Measurements from ENCODE around the gene TIMP1.

The TIMP1 gene

DNA sequence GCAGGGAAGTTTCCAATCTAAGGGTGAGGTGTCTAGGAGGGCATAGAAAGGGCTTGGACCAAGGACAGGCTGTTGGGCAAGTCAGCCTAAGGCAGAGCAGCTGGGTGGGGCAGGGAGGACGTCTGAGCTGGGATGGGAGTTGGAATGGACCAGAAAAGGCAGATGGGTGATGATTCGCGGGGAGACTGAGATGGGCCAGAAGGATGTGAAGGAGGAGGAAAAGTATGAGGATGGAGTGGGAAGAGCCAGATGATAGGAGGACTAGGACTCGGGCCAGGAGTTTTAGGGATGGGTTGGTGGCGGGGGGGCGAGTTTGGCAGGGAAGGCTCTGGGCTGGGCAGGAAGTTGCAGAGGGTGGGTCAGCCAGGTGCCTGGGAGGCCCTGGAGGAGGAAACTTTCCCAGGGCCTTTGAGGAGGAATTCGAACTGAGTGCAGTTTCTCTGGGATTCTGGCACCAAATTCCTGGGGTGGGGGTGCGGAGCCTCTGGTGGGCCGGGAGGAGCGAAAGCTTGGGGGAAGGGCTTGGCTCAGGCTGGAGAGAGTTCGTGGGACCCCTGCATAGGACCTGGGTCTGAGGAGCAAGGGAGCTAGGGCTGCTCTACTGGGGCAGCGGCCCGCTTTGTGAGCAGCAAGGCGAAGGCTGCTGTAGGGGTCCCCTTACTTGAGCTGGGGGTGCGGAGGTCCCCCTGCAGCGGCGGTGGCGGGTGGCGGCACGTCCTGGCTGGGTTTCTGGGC lies 8.7 kb upstream of the TIMP1 start:
- H3K9me3 ChIP-seq (ENCODE audit: control insufficient read depth in 1 of 2, low read length in 2 of 2): no peaks in the 10 kb centered on the region
- H3K27me3 ChIP-seq (ENCODE audit: control insufficient read depth in 1 of 2, insufficient read depth in 2 of 2, low read length in 2 of 2): no peaks in the 10 kb centered on the region
- peak overlapping the region in 1 of 2 donors; percentile 28 for H3K4me3 ChIP-seq (ENCODE audit: low read depth in 1 of 2, low read length in 2 of 2)
- H3K4me1 ChIP-seq (ENCODE audit: control insufficient read depth in 1 of 2, insufficient read depth in 2 of 2, low read length in 2 of 2): peaks cover 6 to 8% of the 10 kb centered on the region in 2 donors
- peaks cover 6 to 29% of the 10 kb centered on the region in 2 donors for H3K36me3 ChIP-seq (ENCODE audit: control insufficient read depth in 1 of 2, insufficient read depth in 2 of 2, low read length in 2 of 2)
- no peak overlapping the region for H3K27ac ChIP-seq (ENCODE audit: low read depth, low read length)
- H3K9ac ChIP-seq (ENCODE audit: low read depth in 1 of 2, low read length in 2 of 2): no peak overlapping the region

DNA sequence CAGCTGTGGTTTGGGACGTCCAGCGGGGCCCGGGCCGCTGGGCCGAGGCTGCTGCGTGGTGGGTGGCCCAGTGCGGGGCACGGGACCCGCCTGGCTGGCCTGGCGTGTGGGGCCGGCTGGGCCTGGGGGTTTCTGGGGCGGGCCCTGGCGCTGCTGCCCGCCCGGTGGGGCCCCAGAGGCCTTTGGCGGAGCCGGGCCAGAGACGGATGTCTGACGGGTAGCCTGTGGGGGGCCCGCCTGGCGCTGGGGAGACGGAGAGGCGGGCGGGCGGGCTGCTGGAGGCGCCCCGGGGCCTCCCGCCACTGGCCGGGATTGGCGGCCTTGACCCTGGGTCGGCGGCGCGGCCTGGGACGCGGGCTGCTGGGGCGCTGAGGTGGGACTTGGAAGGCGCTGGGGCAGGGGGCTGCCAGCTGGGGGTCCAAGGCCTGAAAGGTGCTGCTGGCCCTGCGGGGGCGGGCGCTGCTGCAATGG lies 8.1 kb upstream of the TIMP1 start:
- no peaks in the 10 kb centered on the region for H3K9me3 ChIP-seq (ENCODE audit: control insufficient read depth in 1 of 2, low read length in 2 of 2)
- no peaks in the 10 kb centered on the region for H3K27me3 ChIP-seq (ENCODE audit: control insufficient read depth in 1 of 2, insufficient read depth in 2 of 2, low read length in 2 of 2)
- peaks cover 8% of the 10 kb centered on the region in 2 donors for H3K4me1 ChIP-seq (ENCODE audit: control insufficient read depth in 1 of 2, insufficient read depth in 2 of 2, low read length in 2 of 2)
- no peak overlapping the region for H3K27ac ChIP-seq (ENCODE audit: low read depth, low read length)
- no peak overlapping the region for H3K4me3 ChIP-seq (ENCODE audit: low read depth in 1 of 2, low read length in 2 of 2)
- no peak overlapping the region for H3K9ac ChIP-seq (ENCODE audit: low read depth in 1 of 2, low read length in 2 of 2)
- peaks cover 6 to 24% of the 10 kb centered on the region in 2 donors for H3K36me3 ChIP-seq (ENCODE audit: control insufficient read depth in 1 of 2, insufficient read depth in 2 of 2, low read length in 2 of 2)

DNA sequence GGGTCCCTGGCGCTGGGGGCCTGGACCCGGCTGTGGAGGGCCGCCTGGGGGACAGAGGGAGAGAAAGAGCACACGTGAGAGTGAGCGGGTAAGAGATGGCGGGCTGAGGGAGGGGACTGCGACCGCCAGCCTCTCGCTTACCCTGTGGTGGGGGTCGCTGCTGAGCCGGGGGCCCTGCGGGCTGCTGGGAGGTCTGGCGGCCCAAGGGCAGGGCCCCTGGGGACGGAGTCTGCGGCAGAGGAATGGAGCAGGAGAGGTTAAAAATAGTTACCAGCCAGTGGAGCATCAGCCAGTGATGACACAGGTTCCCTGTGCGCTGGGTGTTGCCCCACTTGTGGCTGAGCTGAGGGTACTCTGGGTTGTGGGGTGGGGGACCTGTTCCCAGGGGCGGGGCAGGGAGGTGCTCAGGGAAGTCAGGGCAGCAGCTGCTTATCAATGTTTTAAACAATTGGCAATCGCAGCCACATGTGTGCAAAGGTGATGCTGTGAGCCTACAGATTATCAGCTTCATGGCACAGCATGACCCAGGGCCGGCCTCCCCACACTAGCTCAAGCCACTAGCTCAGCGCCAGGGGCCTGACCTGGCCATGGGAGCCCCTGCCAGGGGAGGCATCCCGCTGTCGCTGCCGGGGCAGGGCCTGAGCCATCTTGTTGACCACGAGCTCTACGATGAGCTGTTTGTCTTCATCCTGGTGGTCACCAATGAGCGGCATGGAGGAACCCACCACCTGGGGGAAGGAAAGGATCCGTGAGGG lies 7.5 kb upstream of the TIMP1 start:
- Histone ChIP-seq H3K4me1 (ENCODE audit: control insufficient read depth in 1 of 2, insufficient read depth in 2 of 2, low read length in 2 of 2) (peaks cover 8 to 10% of the 10 kb centered on the region in 2 donors), H3K9me3 (ENCODE audit: control insufficient read depth in 1 of 2, low read length in 2 of 2) (no peaks in the 10 kb centered on the region), H3K36me3 (ENCODE audit: control insufficient read depth in 1 of 2, insufficient read depth in 2 of 2, low read length in 2 of 2) (peaks cover 6 to 18% of the 10 kb centered on the region in 2 donors), H3K27me3 (ENCODE audit: control insufficient read depth in 1 of 2, insufficient read depth in 2 of 2, low read length in 2 of 2) (no peaks in the 10 kb centered on the region), H3K27ac (ENCODE audit: low read depth, low read length) (no peak overlapping the region), H3K9ac (ENCODE audit: low read depth in 1 of 2, low read length in 2 of 2) (no peak overlapping the region), H3K4me3 (ENCODE audit: low read depth in 1 of 2, low read length in 2 of 2) (no peak overlapping the region)

DNA sequence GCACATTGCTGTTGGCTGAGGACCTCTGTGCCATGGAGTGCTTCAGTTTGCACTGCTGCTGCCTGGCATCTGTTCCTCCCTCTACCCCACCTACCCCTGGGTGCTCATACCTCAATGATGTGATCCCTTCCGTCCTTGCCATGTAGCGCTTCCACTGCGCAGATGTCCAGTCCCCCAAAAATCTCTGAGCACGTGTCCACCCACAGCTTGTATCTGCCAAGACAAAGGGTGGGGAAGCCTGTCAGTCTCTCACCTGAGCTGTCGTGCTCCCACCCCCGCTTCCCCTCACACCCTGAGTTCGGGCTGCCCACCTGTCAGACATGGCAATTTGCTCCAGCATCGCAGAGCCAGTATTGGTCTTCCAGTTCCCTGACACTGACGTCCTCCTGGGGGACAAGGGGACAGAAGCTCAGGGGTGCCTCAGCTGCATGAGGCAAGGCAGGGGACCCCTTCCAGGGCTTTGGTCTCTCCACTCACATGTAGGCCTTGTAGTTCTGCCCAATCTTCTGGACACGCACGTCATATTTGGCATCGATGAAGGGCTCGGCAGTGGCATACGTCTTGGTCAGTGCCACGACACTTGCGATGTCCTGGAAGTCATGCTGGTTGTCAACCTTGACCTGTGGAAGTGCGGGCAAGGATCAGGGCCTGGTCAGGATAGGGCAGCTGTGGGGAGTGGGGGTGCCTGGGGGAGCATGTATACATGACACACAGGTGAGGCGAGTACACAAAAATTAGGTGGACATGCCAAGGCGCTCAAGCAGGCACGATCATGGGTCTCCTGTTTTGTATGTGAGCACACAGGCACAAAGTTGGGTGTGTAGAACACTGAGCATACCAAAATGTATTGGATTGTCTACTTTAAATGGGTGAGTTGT lies 6.0 kb upstream of the TIMP1 start:
- Histone ChIP-seq H3K9ac (ENCODE audit: low read depth in 1 of 2, low read length in 2 of 2) (no peak overlapping the region), H3K27me3 (ENCODE audit: control insufficient read depth in 1 of 2, insufficient read depth in 2 of 2, low read length in 2 of 2) (no peaks in the 10 kb centered on the region), H3K36me3 (ENCODE audit: control insufficient read depth in 1 of 2, insufficient read depth in 2 of 2, low read length in 2 of 2) (peaks cover 6 to 8% of the 10 kb centered on the region in 2 donors), H3K4me3 (ENCODE audit: low read depth in 1 of 2, low read length in 2 of 2) (no peak overlapping the region), H3K4me1 (ENCODE audit: control insufficient read depth in 1 of 2, insufficient read depth in 2 of 2, low read length in 2 of 2) (peaks cover 8 to 10% of the 10 kb centered on the region in 2 donors), H3K27ac (ENCODE audit: low read depth, low read length) (no peak overlapping the region), H3K9me3 (ENCODE audit: control insufficient read depth in 1 of 2, low read length in 2 of 2) (no peaks in the 10 kb centered on the region)

DNA sequence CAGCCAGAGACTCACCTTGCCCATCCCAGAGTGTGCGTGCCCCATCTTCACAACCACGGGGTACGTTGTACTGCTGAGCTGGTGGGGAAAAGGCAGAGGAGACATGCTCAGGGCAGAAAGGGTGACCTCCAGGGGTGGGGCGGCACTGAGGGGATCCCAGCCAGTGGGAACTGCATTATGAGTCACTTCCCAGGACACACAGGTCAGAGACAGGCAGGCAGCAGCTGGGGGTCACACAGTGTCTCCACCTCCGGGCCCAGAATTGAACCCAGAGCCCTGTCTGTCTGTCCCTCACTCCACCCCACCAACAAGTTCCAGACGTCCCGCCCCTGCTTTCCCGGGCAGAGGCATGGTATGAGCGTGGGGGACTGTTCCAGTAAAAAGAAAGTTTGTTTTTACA lies 4.8 kb upstream of the TIMP1 start:
- H3K27ac ChIP-seq (ENCODE audit: low read depth, low read length): no peak overlapping the region
- no peaks in the 10 kb centered on the region for H3K36me3 ChIP-seq (ENCODE audit: control insufficient read depth in 1 of 2, insufficient read depth in 2 of 2, low read length in 2 of 2)
- no peaks in the 10 kb centered on the region for H3K9me3 ChIP-seq (ENCODE audit: control insufficient read depth in 1 of 2, low read length in 2 of 2)
- H3K9ac ChIP-seq (ENCODE audit: low read depth in 1 of 2, low read length in 2 of 2): no peak overlapping the region
- no peak overlapping the region for H3K4me3 ChIP-seq (ENCODE audit: low read depth in 1 of 2, low read length in 2 of 2)
- no peaks in the 10 kb centered on the region for H3K27me3 ChIP-seq (ENCODE audit: control insufficient read depth in 1 of 2, insufficient read depth in 2 of 2, low read length in 2 of 2)
- peaks cover 8 to 10% of the 10 kb centered on the region in 2 donors for H3K4me1 ChIP-seq (ENCODE audit: control insufficient read depth in 1 of 2, insufficient read depth in 2 of 2, low read length in 2 of 2)

DNA sequence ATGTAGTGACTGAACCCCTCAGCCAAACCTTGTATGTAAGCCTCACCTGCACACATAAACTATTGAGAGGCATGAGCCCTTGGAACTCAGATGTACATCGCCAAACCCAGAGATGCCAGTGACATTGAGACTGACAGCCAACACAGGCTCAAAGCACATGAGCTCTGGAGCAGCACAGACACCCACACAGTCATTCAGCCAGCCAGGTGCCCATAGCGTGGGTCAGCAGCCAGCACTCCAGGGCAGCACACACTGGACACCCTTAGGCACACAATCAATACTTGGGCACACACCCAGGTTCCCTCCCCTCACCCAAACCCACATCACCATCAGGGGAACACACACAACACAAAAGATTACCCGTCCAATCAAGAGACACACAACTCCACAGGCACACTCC lies 4.3 kb upstream of the TIMP1 start:
- Histone ChIP-seq H3K4me3 (ENCODE audit: low read depth in 1 of 2, low read length in 2 of 2) (no peak overlapping the region), H3K4me1 (ENCODE audit: control insufficient read depth in 1 of 2, insufficient read depth in 2 of 2, low read length in 2 of 2) (peaks cover 8 to 10% of the 10 kb centered on the region in 2 donors), H3K36me3 (ENCODE audit: control insufficient read depth in 1 of 2, insufficient read depth in 2 of 2, low read length in 2 of 2) (no peaks in the 10 kb centered on the region), H3K27me3 (ENCODE audit: control insufficient read depth in 1 of 2, insufficient read depth in 2 of 2, low read length in 2 of 2) (no peaks in the 10 kb centered on the region), H3K9ac (ENCODE audit: low read depth in 1 of 2, low read length in 2 of 2) (no peak overlapping the region), H3K9me3 (ENCODE audit: control insufficient read depth in 1 of 2, low read length in 2 of 2) (no peaks in the 10 kb centered on the region), H3K27ac (ENCODE audit: low read depth, low read length) (no peak overlapping the region)

DNA sequence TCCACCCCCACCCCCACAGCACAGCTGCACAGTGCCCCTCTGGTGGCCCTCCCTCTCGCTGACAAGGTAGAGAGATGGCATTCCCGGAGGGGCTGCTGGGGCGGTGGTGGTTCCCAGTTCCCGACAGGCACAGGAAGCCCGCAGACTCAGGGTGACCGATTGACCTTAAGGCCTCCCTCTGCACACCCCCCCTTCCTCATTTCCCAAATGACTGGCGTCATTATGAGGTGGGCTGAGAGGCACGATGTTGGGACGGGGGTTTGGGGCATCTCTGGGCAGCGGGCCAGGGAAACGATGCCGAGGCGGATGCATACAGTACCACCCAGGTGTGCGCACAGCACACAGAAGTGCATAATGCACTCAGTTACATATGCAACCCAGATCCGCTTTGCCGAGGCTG lies 3.5 kb upstream of the TIMP1 start:
- no peak overlapping the region for H3K4me3 ChIP-seq (ENCODE audit: low read depth in 1 of 2, low read length in 2 of 2)
- no peaks in the 10 kb centered on the region for H3K9me3 ChIP-seq (ENCODE audit: control insufficient read depth in 1 of 2, low read length in 2 of 2)
- H3K9ac ChIP-seq (ENCODE audit: low read depth in 1 of 2, low read length in 2 of 2): no peak overlapping the region
- peaks cover under 1 to 10% of the 10 kb centered on the region in 2 donors for H3K4me1 ChIP-seq (ENCODE audit: control insufficient read depth in 1 of 2, insufficient read depth in 2 of 2, low read length in 2 of 2)
- H3K27ac ChIP-seq (ENCODE audit: low read depth, low read length): no peak overlapping the region
- no peaks in the 10 kb centered on the region for H3K36me3 ChIP-seq (ENCODE audit: control insufficient read depth in 1 of 2, insufficient read depth in 2 of 2, low read length in 2 of 2)
- H3K27me3 ChIP-seq (ENCODE audit: control insufficient read depth in 1 of 2, insufficient read depth in 2 of 2, low read length in 2 of 2): no peaks in the 10 kb centered on the region

DNA sequence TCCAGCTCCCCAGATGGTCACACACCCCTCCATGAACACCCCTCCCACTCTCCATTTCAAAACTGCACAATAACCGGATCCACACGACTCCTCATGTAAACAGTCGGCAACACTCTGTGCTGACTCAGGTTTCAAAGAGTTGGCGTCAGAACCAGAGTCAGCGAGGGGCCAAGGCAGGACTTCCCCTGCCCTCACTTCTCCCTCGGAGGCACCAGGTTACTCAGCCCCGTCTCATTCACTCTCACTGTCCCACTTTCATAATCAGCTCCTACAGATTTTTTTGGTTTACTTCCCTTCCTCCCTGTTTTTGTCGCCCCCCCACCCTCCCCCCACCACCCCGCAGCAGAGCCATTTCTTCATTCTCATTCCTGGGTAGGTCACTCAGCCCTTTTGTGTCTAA lies 2.7 kb upstream of the TIMP1 start:
- no peak overlapping the region for H3K4me3 ChIP-seq (ENCODE audit: low read depth in 1 of 2, low read length in 2 of 2)
- no peaks in the 10 kb centered on the region for H3K9me3 ChIP-seq (ENCODE audit: control insufficient read depth in 1 of 2, low read length in 2 of 2)
- no peak overlapping the region for H3K9ac ChIP-seq (ENCODE audit: low read depth in 1 of 2, low read length in 2 of 2)
- no peak overlapping the region for H3K27ac ChIP-seq (ENCODE audit: low read depth, low read length)
- peaks cover 0 to 10% of the 10 kb centered on the region in 2 donors for H3K4me1 ChIP-seq (ENCODE audit: control insufficient read depth in 1 of 2, insufficient read depth in 2 of 2, low read length in 2 of 2)
- no peaks in the 10 kb centered on the region for H3K27me3 ChIP-seq (ENCODE audit: control insufficient read depth in 1 of 2, insufficient read depth in 2 of 2, low read length in 2 of 2)
- no peaks in the 10 kb centered on the region for H3K36me3 ChIP-seq (ENCODE audit: control insufficient read depth in 1 of 2, insufficient read depth in 2 of 2, low read length in 2 of 2)

DNA sequence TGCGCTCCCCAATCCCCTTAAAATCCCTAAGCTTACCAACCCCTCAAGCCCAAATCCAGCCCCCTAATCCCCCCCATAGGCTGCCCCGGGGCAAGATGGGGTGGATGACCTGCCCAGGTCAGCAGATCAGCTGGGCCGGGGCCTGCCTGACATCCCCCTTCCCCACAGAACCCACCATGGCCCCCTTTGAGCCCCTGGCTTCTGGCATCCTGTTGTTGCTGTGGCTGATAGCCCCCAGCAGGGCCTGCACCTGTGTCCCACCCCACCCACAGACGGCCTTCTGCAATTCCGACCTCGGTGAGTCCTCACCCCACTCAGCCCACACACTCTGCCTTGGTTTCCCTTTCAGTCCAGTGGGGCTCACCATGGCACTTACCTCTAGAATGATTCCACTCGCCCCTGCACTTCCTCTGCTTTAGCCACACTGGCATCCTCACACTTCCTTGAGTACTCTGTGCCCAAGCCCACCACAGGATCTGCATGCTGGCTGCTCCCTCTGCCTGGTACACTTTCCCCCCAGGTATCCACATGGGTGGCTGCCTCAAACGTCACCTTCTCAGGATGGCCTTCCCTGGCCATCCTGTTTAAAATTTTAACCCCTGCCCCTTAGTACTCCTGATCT lies 1.1 kb downstream of the TIMP1 start:
- no peak overlapping the region for H3K27ac ChIP-seq (ENCODE audit: low read depth, low read length)
- no peaks in the 10 kb centered on the region for H3K36me3 ChIP-seq (ENCODE audit: control insufficient read depth in 1 of 2, insufficient read depth in 2 of 2, low read length in 2 of 2)
- no peaks in the 10 kb centered on the region for H3K27me3 ChIP-seq (ENCODE audit: control insufficient read depth in 1 of 2, insufficient read depth in 2 of 2, low read length in 2 of 2)
- H3K9ac ChIP-seq (ENCODE audit: low read depth in 1 of 2, low read length in 2 of 2): peak overlapping the region; percentile 12 to 43
- H3K4me1 ChIP-seq (ENCODE audit: control insufficient read depth in 1 of 2, insufficient read depth in 2 of 2, low read length in 2 of 2): peaks cover 0 to 5% of the 10 kb centered on the region in 2 donors
- H3K9me3 ChIP-seq (ENCODE audit: control insufficient read depth in 1 of 2, low read length in 2 of 2): no peaks in the 10 kb centered on the region
- no peak overlapping the region for H3K4me3 ChIP-seq (ENCODE audit: low read depth in 1 of 2, low read length in 2 of 2)
